KMS-11 (cell line): ENCODE data around the gene NCAM1.

Source experiments
- H2AFZ ChIP-seq: fragments of 200-600 bp; sonication (generic); 2 replicates; pipeline ENCODE4 v1.6.1; 2016; ENCODE audit warnings: antibody characterized with exemption, mixed run types, low read depth
- H3K27ac ChIP-seq: fragments of 200-600 bp; sonication (generic); 2 replicates; pipeline ENCODE4 v1.6.1; 2016; ENCODE audit warnings: mild to moderate bottlenecking, mixed run types
- H3K27me3 ChIP-seq: fragments of 200-600 bp; sonication (generic); 2 replicates; pipeline ENCODE4 v1.6.1; 2017; ENCODE audit warnings: mild to moderate bottlenecking, low read depth, mixed run types, moderate library complexity; ENCODE audit not compliant: insufficient read depth
- H3K36me3 ChIP-seq: fragments of 200-600 bp; sonication (generic); 2 replicates; pipeline ENCODE4 v1.6.1; 2017; ENCODE audit warnings: mild to moderate bottlenecking, mixed run types; ENCODE audit not compliant: insufficient read depth
- H3K4me1 ChIP-seq: fragments of 200-600 bp; sonication (generic); 2 replicates; pipeline ENCODE4 v1.6.1; 2016; ENCODE audit warnings: mild to moderate bottlenecking, low read depth, mixed run types; ENCODE audit not compliant: poor library complexity, severe bottlenecking
- H3K4me2 ChIP-seq: fragments of 200-600 bp; sonication (generic); 2 replicates; pipeline ENCODE4 v1.7.0; 2016; ENCODE audit warnings: mild to moderate bottlenecking, mixed run types
- H3K4me3 ChIP-seq: fragments of 200-600 bp; sonication (generic); IDR thresholded peaks from 2 replicates; pipeline ENCODE4 v1.6.1; 2017; ENCODE audit warnings: low read depth, low read length, mixed read lengths; ENCODE audit not compliant: insufficient read depth
- H3K79me2 ChIP-seq: fragments of 200-600 bp; sonication (generic); 2 replicates; pipeline ENCODE4 v1.6.1; 2016; ENCODE audit warnings: low read depth, mixed run types; ENCODE audit not compliant: insufficient read depth
- H3K9ac ChIP-seq: fragments of 200-600 bp; sonication (generic); 2 replicates; pipeline ENCODE4 v1.6.1; 2016; ENCODE audit warnings: mild to moderate bottlenecking, mixed run types
- H4K20me1 ChIP-seq: fragments of 200-600 bp; sonication (generic); 2 replicates; pipeline ENCODE4 v1.6.1; 2016; ENCODE audit warnings: mild to moderate bottlenecking, mixed run types; ENCODE audit not compliant: insufficient read depth
- CTCF ChIP-seq: fragments of 200-600 bp; sonication (generic); conservative IDR thresholded peaks from 2 replicates; pipeline ENCODE4 v1.6.1; 2017; ENCODE audit warnings: low read depth, mild to moderate bottlenecking, antibody characterized with exemption, low read length, moderate library complexity, mixed read lengths

NCAM1 gene

DNA sequence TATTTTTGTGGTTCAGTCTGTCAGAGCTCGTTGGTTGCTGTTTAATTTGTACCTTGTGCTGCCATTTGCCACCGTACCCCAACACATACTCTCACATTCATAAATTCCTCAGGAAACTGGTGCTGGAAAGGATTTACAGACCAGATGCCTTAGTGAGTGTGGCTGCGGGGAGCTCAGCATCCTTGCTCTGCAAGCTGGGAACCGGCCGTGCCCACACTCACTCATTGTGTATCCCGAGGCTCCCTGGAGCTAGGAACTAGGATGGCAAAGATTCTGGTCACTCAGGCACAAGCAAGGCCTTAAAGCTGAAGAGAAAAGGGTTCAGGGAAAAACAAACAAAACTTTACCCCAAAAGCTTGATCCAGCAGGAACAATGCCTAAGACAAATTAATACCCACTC lies 288.6 kb downstream of the NCAM1 start:
- Histone ChIP-seq H3K4me2 (no peak overlapping the region), H3K36me3 (no peaks in the 10 kb centered on the region), H4K20me1 (no peaks in the 10 kb centered on the region), H2AFZ (no peak overlapping the region), H3K9ac (no peak overlapping the region), H3K79me2 (no peaks in the 10 kb centered on the region), H3K27ac (no peak overlapping the region), H3K4me1 (no peaks in the 10 kb centered on the region), H3K27me3 (no peaks in the 10 kb centered on the region), H3K4me3 (no peak overlapping the region)
- TF ChIP-seq CTCF: no peak

GRCh38 chr11:113251281-113251680 lies 290.1 kb downstream of the NCAM1 start:
- H3K27me3 ChIP-seq: no peaks in the 10 kb centered on the region
- no peak overlapping the region for H2AFZ ChIP-seq
- H3K4me2 ChIP-seq: no peak overlapping the region
- no peaks in the 10 kb centered on the region for H3K4me1 ChIP-seq
- H4K20me1 ChIP-seq: no peaks in the 10 kb centered on the region
- no peak overlapping the region for H3K27ac ChIP-seq
- TF ChIP-seq CTCF: no peak
- H3K9ac ChIP-seq: no peak overlapping the region
- no peak overlapping the region for H3K4me3 ChIP-seq
- H3K36me3 ChIP-seq: no peaks in the 10 kb centered on the region
- no peaks in the 10 kb centered on the region for H3K79me2 ChIP-seq

DNA sequence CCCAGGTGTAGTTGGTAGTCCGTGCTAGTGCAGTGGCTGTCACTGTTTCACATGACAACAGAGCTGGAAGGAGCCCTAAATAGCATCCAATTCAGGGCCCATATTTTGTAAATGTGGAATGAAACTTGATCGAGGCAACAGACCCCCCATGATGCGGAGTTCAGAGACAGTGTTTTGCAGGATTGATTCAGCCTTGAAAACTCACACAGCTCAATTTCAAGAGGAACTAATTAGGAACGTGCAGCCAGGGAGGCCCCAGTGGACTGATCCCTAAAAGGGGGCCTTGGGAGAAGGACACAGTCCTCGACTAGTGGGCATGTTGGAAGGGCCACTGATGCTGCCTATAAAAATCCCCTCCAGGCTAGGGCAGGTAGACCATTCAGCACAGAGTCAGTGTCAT lies 292.2 kb downstream of the NCAM1 start:
- no peak for TF ChIP-seq CTCF
- Histone ChIP-seq H3K27ac (no peak overlapping the region), H2AFZ (no peak overlapping the region)

GRCh38 chr11:113255096-113255495 lies 293.9 kb downstream of the NCAM1 start:
- no peak overlapping the region for H2AFZ ChIP-seq
- H3K4me3 ChIP-seq: no peak overlapping the region
- TF ChIP-seq CTCF: no peak
- H3K27ac ChIP-seq: no peak overlapping the region
- no peaks in the 10 kb centered on the region for H4K20me1 ChIP-seq
- H3K36me3 ChIP-seq: no peaks in the 10 kb centered on the region
- H3K9ac ChIP-seq: no peak overlapping the region
- no peaks in the 10 kb centered on the region for H3K4me1 ChIP-seq
- no peak overlapping the region for H3K4me2 ChIP-seq
- no peaks in the 10 kb centered on the region for H3K79me2 ChIP-seq
- H3K27me3 ChIP-seq: no peaks in the 10 kb centered on the region

More for the DNA sequence above, 292.2 kb downstream of the NCAM1 start:
- Histone ChIP-seq H4K20me1 (no peaks in the 10 kb centered on the region), H3K36me3 (no peaks in the 10 kb centered on the region), H3K4me2 (no peak overlapping the region), H3K4me3 (no peak overlapping the region), H3K9ac (no peak overlapping the region), H3K4me1 (no peaks in the 10 kb centered on the region), H3K27me3 (no peaks in the 10 kb centered on the region), H3K79me2 (no peaks in the 10 kb centered on the region)
